Neural cell (in vitro differentiated cells): ENCODE results near the gene PACS1. TPM values are rescaled to one million over a fixed set of nuclear protein-coding genes. Genes with fewer than 3 reads are reported as not detected.

Experiments
- H2AFZ ChIP-seq: fragments of 200-600, 300-800 bp; sonication (generic), shearing (Covaris generic); 2 replicates; pipeline ENCODE4 v1.6.0; 2014; ENCODE audit warnings: low read depth, mild to moderate bottlenecking, antibody characterized with exemption, low read length, moderate library complexity
- H3F3A ChIP-seq: fragments of 200-600 bp; shearing (Covaris generic); 2 replicates; pipeline ENCODE4 v1.6.1; 2016; ENCODE audit warnings: mild to moderate bottlenecking, moderate library complexity, mixed read lengths, antibody characterized with exemption, low read length; ENCODE audit not compliant: insufficient read depth, poor library complexity, severe bottlenecking
- H3K27ac ChIP-seq: fragments of 200-600, 300-800 bp; sonication (generic), shearing (Covaris generic); 2 replicates; pipeline ENCODE4 v1.5.1; 2014; ENCODE audit warnings: mild to moderate bottlenecking, low read length, moderate library complexity
- H3K27me3 ChIP-seq: fragments of 300-800, 200-600 bp; sonication (generic), shearing (Covaris generic); 2 replicates; pipeline ENCODE4 v1.6.0; 2014; ENCODE audit warnings: mild to moderate bottlenecking, low read depth, low read length, moderate library complexity; ENCODE audit not compliant: insufficient read depth
- H3K36me3 ChIP-seq: fragments of 300-800, 200-600 bp; sonication (generic), shearing (Covaris generic); 2 replicates; pipeline ENCODE4 v1.5.1; 2014; ENCODE audit warnings: mild to moderate bottlenecking, antibody characterized with exemption, low read length, moderate library complexity; ENCODE audit not compliant: insufficient read depth
- H3K4me2 ChIP-seq: fragments of 300-800, 200-600 bp; sonication (generic), shearing (Covaris generic); 2 replicates; pipeline ENCODE4 v1.6.0; 2014; ENCODE audit warnings: mild to moderate bottlenecking, low read length
- H3K4me3 ChIP-seq: fragments of 300-800, 200-600 bp; sonication (generic), shearing (Covaris generic); 2 replicates; pipeline ENCODE4 v1.5.1; 2014; ENCODE audit warnings: mild to moderate bottlenecking, low read length, moderate library complexity
- H3K79me2 ChIP-seq: fragments of 200-600 bp; shearing (Covaris generic); replicated peaks from 2 replicates; pipeline ENCODE4 v1.6.0; 2014; ENCODE audit warnings: mild to moderate bottlenecking, low read length, moderate library complexity; ENCODE audit not compliant: insufficient read depth
- H3K9ac ChIP-seq: fragments of 300-800, 200-600 bp; sonication (generic), shearing (Covaris generic); 2 replicates; pipeline ENCODE4 v1.6.1; 2016; ENCODE audit warnings: mild to moderate bottlenecking, low read length, mixed read lengths
- H3K9me2 ChIP-seq: fragments of 200-600 bp; shearing (Covaris generic); 2 replicates; pipeline ENCODE4 v1.6.1; 2016; ENCODE audit warnings: mild to moderate bottlenecking, low read length, mixed read lengths; ENCODE audit not compliant: insufficient read depth
- H3K9me3 ChIP-seq: fragments of 200-600, 300-800 bp; sonication (generic), shearing (Covaris generic); 2 replicates; pipeline ENCODE4 v1.6.1; 2016; ENCODE audit warnings: mild to moderate bottlenecking, mixed run types, low read length, moderate library complexity, mixed read lengths
- H4K20me1 ChIP-seq: fragments of 200-600 bp; shearing (Covaris generic); 2 replicates; pipeline ENCODE4 v1.6.1; 2016; ENCODE audit warnings: mild to moderate bottlenecking, mixed run types; ENCODE audit not compliant: insufficient read depth
- EP300 ChIP-seq: fragments of 450-650 bp; conservative IDR thresholded peaks from 2 replicates; pipeline ENCODE4 v1.6.1; 2014; ENCODE audit warnings: antibody characterized with exemption, mild to moderate bottlenecking, moderate library complexity; ENCODE audit not compliant: poor library complexity, severe bottlenecking
- EZH2 ChIP-seq: fragments of 200-600, 300-800 bp; shearing (Covaris generic), sonication (generic); IDR thresholded peaks from 2 replicates; pipeline ENCODE4 v1.6.1; 2014; ENCODE audit warnings: antibody characterized with exemption, low read length, borderline replicate concordance, mild to moderate bottlenecking; ENCODE audit not compliant: insufficient read depth, poor library complexity, severe bottlenecking
- MXI1 ChIP-seq: fragments of 450-650 bp; conservative IDR thresholded peaks from 2 replicates; pipeline ENCODE4 v1.6.1; 2014; ENCODE audit warnings: antibody characterized with exemption, mild to moderate bottlenecking; ENCODE audit not compliant: poor library complexity, severe bottlenecking
- POLR2AphosphoS5 ChIP-seq: IDR thresholded peaks from 2 replicates; pipeline ENCODE4 v1.6.1; 2012
- RAD21 ChIP-seq: fragments of 450-650 bp; conservative IDR thresholded peaks from 2 replicates; pipeline ENCODE4 v1.6.1; 2014; ENCODE audit warnings: antibody characterized with exemption, mild to moderate bottlenecking, moderate library complexity
- SMC3 ChIP-seq: fragments of 450-650 bp; conservative IDR thresholded peaks from 2 replicates; pipeline ENCODE4 v1.6.1; 2014; ENCODE audit warnings: antibody characterized with exemption, mild to moderate bottlenecking, moderate library complexity; ENCODE audit not compliant: poor library complexity
- TAF1 ChIP-seq: IDR thresholded peaks from 2 replicates; pipeline ENCODE4 v1.6.1; 2012; ENCODE audit warnings: low read depth
- polyA plus RNA-seq: library from polyadenylated mRNA; depleted of rRNA; stranded (reverse); fragments of >200 nt; gene quantifications from 2 replicates; pipeline ENCODE4 v1.2.3, GENCODE V29; 2014
- TF ChIP-seq, protein P1 (sequence below): fragments of 450-650 bp; IDR thresholded peaks from 2 replicates; pipeline ENCODE4 v1.5.1; 2014; ENCODE audit warnings: antibody characterized with exemption, mild to moderate bottlenecking, moderate library complexity; ENCODE audit not compliant: poor library complexity, severe bottlenecking
- TF ChIP-seq, protein P2 (sequence below): IDR thresholded peaks from 2 replicates; pipeline ENCODE4 v1.6.1; 2012; ENCODE audit warnings: borderline replicate concordance

Gene PACS1
- polyA plus RNA-seq, 1 donor from 2014 or later = 14.4 TPM

DNA sequence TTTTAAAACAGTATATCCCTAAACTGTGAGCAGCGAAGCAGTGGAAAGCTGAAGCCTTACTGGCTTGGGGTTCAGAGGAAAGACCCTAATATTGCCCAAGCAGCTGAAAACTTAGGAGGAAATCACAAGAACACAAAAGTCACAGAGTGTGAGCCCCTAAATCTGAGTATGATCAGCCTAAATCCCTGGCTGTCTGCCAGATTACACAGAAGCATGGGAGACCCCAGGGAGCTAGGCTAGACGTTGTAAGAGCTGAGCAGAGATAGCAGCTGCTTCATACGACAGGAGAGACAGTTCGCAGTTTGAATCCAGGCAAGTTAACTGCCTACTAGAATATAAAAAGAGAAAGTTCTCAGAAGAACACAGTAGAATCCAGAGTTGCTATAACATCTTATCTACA is 81.2 kb downstream of the PACS1 start:
- TF ChIP-seq RAD21 (no peak), TAF1 (no peak), POLR2AphosphoS5 (no peak), SMC3 (no peak), MXI1 (no peak), EZH2 (no peak), EP300 (no peak)
- TF ChIP-seq, protein P1, sequence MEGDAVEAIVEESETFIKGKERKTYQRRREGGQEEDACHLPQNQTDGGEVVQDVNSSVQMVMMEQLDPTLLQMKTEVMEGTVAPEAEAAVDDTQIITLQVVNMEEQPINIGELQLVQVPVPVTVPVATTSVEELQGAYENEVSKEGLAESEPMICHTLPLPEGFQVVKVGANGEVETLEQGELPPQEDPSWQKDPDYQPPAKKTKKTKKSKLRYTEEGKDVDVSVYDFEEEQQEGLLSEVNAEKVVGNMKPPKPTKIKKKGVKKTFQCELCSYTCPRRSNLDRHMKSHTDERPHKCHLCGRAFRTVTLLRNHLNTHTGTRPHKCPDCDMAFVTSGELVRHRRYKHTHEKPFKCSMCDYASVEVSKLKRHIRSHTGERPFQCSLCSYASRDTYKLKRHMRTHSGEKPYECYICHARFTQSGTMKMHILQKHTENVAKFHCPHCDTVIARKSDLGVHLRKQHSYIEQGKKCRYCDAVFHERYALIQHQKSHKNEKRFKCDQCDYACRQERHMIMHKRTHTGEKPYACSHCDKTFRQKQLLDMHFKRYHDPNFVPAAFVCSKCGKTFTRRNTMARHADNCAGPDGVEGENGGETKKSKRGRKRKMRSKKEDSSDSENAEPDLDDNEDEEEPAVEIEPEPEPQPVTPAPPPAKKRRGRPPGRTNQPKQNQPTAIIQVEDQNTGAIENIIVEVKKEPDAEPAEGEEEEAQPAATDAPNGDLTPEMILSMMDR = no peak
- TF ChIP-seq, protein P2, sequence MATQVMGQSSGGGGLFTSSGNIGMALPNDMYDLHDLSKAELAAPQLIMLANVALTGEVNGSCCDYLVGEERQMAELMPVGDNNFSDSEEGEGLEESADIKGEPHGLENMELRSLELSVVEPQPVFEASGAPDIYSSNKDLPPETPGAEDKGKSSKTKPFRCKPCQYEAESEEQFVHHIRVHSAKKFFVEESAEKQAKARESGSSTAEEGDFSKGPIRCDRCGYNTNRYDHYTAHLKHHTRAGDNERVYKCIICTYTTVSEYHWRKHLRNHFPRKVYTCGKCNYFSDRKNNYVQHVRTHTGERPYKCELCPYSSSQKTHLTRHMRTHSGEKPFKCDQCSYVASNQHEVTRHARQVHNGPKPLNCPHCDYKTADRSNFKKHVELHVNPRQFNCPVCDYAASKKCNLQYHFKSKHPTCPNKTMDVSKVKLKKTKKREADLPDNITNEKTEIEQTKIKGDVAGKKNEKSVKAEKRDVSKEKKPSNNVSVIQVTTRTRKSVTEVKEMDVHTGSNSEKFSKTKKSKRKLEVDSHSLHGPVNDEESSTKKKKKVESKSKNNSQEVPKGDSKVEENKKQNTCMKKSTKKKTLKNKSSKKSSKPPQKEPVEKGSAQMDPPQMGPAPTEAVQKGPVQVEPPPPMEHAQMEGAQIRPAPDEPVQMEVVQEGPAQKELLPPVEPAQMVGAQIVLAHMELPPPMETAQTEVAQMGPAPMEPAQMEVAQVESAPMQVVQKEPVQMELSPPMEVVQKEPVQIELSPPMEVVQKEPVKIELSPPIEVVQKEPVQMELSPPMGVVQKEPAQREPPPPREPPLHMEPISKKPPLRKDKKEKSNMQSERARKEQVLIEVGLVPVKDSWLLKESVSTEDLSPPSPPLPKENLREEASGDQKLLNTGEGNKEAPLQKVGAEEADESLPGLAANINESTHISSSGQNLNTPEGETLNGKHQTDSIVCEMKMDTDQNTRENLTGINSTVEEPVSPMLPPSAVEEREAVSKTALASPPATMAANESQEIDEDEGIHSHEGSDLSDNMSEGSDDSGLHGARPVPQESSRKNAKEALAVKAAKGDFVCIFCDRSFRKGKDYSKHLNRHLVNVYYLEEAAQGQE = no peak
- no peaks in the 10 kb centered on the region for H3F3A ChIP-seq
- no peaks in the 10 kb centered on the region for H4K20me1 ChIP-seq
- H3K4me3 ChIP-seq = no peak overlapping the region
- no peak overlapping the region for H3K4me2 ChIP-seq
- no peak overlapping the region for H3K27ac ChIP-seq
- H2AFZ ChIP-seq = no peak overlapping the region
- H3K9ac ChIP-seq = no peak overlapping the region
- H3K9me2 ChIP-seq = no peaks in the 10 kb centered on the region
- no peaks in the 10 kb centered on the region for H3K9me3 ChIP-seq
- no peaks in the 10 kb centered on the region for H3K79me2 ChIP-seq
- H3K36me3 ChIP-seq = no peaks in the 10 kb centered on the region
- H3K27me3 ChIP-seq = no peaks in the 10 kb centered on the region

DNA sequence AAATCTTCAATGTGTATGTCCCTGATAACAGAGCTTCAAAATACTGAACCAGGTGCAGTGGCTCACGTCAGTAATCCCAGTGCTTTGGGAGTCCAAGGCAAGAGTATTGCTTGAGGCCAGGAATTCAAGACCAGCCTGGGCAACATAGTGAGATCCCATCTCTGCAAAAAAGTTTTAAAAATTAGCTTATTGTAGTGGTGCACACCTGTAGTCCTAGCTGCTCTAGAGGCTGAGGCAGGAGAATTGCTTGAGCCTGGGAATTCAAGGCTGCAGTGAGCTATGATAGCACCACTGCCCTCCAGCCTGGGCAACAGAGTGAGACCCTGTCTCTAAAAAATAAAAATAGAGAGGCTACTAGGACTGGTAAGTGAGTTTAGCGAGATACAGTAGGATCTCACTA is 84.0 kb downstream of the PACS1 start:
- Histone ChIP-seq H3K79me2 (no peaks in the 10 kb centered on the region), H3K9me2 (no peaks in the 10 kb centered on the region), H3K9me3 (no peaks in the 10 kb centered on the region), H2AFZ (no peak overlapping the region), H4K20me1 (no peaks in the 10 kb centered on the region), H3F3A (no peaks in the 10 kb centered on the region), H3K9ac (no peak overlapping the region), H3K36me3 (no peaks in the 10 kb centered on the region), H3K4me3 (no peak overlapping the region), H3K4me2 (no peak overlapping the region), H3K27me3 (no peaks in the 10 kb centered on the region), H3K27ac (no peak overlapping the region)
- TF ChIP-seq, protein P2 = no peak
- TF ChIP-seq EZH2 = no peak
- no peak for TF ChIP-seq POLR2AphosphoS5
- TF ChIP-seq, protein P1 = no peak
- no peak for TF ChIP-seq MXI1
- TF ChIP-seq SMC3 = no peak
- TF ChIP-seq RAD21 = no peak
- no peak for TF ChIP-seq TAF1
- TF ChIP-seq EP300 = no peak
